Subcutaneous abdominal adipose tissue (tissue), 5 donors: ENCODE results near the gene ZER1.
"Not testable (repeated sequence)": the region's sequence is repeated elsewhere in the genome, so short reads cannot be mapped to it uniquely, and the experiment has no call there.

Source experiments
- H3K27ac ChIP-seq: one replicate; pipeline ENCODE4 v1.7.0; 2013; ENCODE audit warnings: low read depth, mild to moderate bottlenecking, inconsistent platforms, low read length, moderate library complexity
- H3K27me3 ChIP-seq, 5 donors: one replicate each; pipeline ENCODE4 v1.7.0; 2013; ENCODE audit warnings: low read length in 5 of 5, inconsistent platforms in 1 of 5; ENCODE audit not compliant: control insufficient read depth in 5 of 5, insufficient read depth in 4 of 5
- H3K36me3 ChIP-seq, 5 donors: one replicate each; pipeline ENCODE4 v1.7.0; 2013; ENCODE audit warnings: low read length in 5 of 5; ENCODE audit not compliant: control insufficient read depth in 5 of 5, insufficient read depth in 5 of 5
- H3K4me1 ChIP-seq, 5 donors: one replicate each; pipeline ENCODE4 v1.7.0; 2013; ENCODE audit warnings: low read length in 5 of 5, mild to moderate bottlenecking in 3 of 5, moderate library complexity in 1 of 5; ENCODE audit not compliant: control insufficient read depth in 5 of 5, insufficient read depth in 5 of 5
- H3K4me3 ChIP-seq, 5 donors: one replicate each; pipeline ENCODE4 v1.7.0; 2013; ENCODE audit warnings: low read length in 5 of 5, low read depth in 1 of 5
- H3K9ac ChIP-seq, 5 donors: one replicate each; pipeline ENCODE4 v1.7.0; 2013; ENCODE audit warnings: low read length in 5 of 5, mild to moderate bottlenecking in 4 of 5, moderate library complexity in 3 of 5
- H3K9me3 ChIP-seq, 5 donors: one replicate each; pipeline ENCODE4 v1.7.0; 2013; ENCODE audit warnings: low read length in 5 of 5; ENCODE audit not compliant: control insufficient read depth in 5 of 5
- donor health status: healthy.
- donor health status: healthy.
- donor health status: healthy.
- donor health status: healthy.
- donor health status: healthy.

ZER1 gene

DNA sequence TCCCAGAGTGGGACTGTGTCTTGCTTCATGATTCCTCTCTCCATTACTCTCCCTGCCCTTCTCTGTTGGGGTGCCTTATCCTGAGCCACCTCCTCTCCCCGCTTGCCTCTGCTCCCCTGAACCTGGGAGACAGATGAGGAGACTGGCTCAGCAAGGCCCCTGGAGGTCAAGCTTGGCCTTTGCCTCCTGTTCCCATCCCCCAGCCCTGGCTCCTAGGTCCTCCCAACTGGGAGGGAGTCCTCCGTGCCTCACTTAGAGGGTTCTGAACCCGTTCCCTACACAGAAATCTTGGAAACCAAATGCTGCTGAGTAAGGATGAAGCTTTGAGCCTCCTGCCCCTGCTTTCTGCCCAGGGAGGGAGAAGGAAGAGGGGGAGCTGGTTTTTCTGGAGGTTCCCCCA, 36.8 kb upstream of the ZER1 start:
- H3K4me1 ChIP-seq: no peaks in the 10 kb centered on the region
- H3K36me3 ChIP-seq: peaks cover 3 to 58% (median 47%) of the 10 kb centered on the region in 5 donors
- no peaks in the 10 kb centered on the region for H3K27me3 ChIP-seq
- no peak overlapping the region for H3K27ac ChIP-seq
- no peaks in the 10 kb centered on the region for H3K9me3 ChIP-seq
- H3K4me3 ChIP-seq: no peak overlapping the region
- H3K9ac ChIP-seq: no peak overlapping the region

DNA sequence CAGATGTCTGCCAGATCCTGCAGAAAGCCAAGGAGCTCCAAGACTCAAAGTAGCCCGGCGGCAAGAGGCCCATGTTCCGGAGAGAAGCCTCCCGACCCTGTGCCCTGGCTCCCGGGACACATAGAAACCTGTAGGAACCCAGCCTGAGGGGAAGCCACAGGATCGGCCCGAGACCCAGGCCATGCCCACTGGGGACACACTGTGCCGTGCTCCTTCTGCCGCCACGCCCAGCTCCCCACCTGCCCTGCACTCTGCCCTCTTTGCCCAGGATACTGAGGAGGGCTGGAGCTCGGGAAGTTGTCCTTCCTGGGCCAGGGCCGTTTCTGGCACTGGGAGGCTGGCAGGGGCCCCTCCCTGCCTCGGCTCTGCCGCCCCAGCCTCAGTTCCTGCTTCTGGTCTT, 36.1 kb upstream of the ZER1 start:
- Histone ChIP-seq H3K4me1 (no peaks in the 10 kb centered on the region), H3K9ac (no peak overlapping the region), H3K9me3 (no peaks in the 10 kb centered on the region), H3K27me3 (no peaks in the 10 kb centered on the region), H3K36me3 (peaks cover 3 to 66% (median 55%) of the 10 kb centered on the region in 5 donors), H3K27ac (no peak overlapping the region), H3K4me3 (no peak overlapping the region)

DNA sequence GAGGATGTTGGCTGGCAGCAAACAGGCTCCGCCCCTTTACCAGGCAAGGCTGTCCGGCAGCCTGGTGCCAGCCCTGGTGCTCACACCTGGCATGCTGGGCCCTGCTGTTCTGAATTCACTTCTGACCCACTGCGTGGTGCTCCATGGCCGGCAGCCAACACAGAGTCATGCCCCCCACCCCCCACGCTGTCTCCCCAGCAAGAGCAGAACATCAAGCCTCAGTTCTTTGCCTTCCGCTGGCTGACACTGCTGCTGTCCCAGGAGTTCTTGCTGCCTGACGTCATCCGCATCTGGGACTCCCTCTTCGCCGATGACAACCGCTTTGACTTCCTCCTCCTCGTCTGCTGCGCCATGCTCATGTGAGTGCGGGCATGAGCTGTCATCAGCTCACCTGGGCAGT, 33.9 kb upstream of the ZER1 start:
- Histone ChIP-seq H3K9me3 (no peaks in the 10 kb centered on the region), H3K4me3 (no peak overlapping the region), H3K27ac (no peak overlapping the region), H3K36me3 (peaks cover 6 to 83% (median 68%) of the 10 kb centered on the region in 5 donors), H3K4me1 (no peaks in the 10 kb centered on the region), H3K27me3 (no peaks in the 10 kb centered on the region), H3K9ac (no peak overlapping the region)

DNA sequence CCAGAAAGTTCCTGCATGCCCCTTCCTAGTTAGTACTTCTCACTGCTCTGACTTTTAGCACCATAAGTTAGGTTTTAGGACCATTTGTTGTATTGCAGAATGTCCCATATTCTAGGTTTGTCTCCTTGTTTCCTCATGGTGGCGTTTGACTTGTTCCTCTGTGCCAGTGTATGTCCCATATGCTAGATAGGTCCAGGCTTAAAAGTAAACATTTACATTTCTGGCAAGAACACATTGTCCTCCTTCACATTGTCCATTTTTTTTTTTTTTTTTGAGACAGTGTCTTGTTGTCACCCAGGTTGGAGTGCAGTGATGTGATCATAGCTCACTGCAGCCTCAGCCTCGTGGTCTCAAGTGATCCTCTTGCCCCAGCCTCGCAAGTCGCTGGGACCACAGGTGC, 30.8 kb upstream of the ZER1 start:
- Histone ChIP-seq H3K9ac (no peak overlapping the region), H3K36me3 (peaks cover 8 to 91% (median 79%) of the 10 kb centered on the region in 5 donors)

DNA sequence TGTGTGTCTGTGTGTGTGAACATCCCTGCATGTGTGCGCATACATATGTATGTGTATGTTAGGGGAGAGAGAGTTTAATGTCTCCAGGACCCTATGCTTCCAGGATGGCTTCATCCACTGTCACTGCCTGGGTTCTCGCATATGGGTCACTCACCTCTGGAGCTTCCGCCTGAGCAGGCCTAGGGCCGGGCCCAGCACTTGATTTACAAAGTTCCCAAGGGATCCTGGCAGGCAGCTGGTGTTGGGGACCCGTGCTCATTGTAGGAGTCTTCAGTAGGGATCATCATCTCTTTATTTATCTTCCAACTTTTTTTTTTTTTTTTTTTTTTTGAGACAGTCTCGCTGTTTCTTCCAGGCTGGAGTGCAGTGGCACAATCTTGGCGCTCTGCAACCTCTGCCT, 28.3 kb upstream of the ZER1 start:
- H3K9ac ChIP-seq: no peak overlapping the region
- H3K4me1 ChIP-seq: no peaks in the 10 kb centered on the region
- H3K4me3 ChIP-seq: no peak overlapping the region
- H3K27ac ChIP-seq: no peak overlapping the region
- peaks cover 6 to 79% (median 66%) of the 10 kb centered on the region in 5 donors for H3K36me3 ChIP-seq
- no peaks in the 10 kb centered on the region for H3K27me3 ChIP-seq
- H3K9me3 ChIP-seq: no peaks in the 10 kb centered on the region

More for the DNA sequence above, 30.8 kb upstream of the ZER1 start:
- no peaks in the 10 kb centered on the region for H3K4me1 ChIP-seq
- no peaks in the 10 kb centered on the region for H3K9me3 ChIP-seq
- H3K27me3 ChIP-seq: no peaks in the 10 kb centered on the region
- H3K27ac ChIP-seq: no peak overlapping the region
- H3K4me3 ChIP-seq: no peak overlapping the region

DNA sequence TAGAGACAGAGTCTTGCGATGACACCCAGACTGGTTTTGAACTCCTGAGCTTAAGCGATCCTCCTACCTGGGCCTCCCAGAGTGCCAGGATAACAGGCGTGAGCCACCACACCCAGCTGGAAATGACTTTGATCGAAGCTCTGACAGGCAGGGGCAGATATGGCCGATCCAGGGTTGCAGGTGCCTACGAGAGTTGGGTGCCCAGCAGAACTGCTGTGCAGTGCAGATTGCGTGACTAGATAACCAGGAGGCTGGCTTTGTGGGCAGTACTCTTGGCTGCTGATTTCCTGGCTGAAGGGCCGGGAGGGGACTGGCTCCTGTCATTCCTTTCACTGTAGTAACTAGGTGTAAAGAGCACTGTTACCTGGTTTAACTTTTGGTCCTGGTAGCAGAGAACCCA, 27.2 kb upstream of the ZER1 start:
- Histone ChIP-seq H3K4me1 (no peaks in the 10 kb centered on the region), H3K27me3 (no peaks in the 10 kb centered on the region), H3K9me3 (no peaks in the 10 kb centered on the region), H3K9ac (no peak overlapping the region), H3K27ac (no peak overlapping the region), H3K4me3 (no peak overlapping the region), H3K36me3 (peaks cover 9 to 83% (median 72%) of the 10 kb centered on the region in 5 donors)

DNA sequence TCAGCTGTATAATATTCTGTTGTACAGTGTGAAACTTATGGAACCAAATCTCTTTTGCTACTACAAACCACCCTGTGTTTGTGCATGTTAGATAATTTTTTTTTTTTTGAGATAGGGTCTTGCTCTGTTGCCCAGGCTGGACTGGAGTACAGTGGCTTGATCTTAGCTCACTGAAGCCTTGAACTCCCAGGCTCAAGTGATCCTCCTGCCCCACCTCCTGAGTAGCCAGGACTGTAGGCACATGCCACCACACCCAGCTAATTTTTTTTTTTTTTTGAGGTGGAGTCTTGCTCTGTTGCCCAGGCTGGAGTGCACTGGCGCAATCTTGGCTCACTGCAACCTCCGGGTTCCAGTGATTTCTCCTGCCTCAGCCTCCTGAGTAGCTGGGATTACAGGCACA, 23.2 kb upstream of the ZER1 start:
- not testable (repeated sequence) for H3K9ac ChIP-seq, H3K27ac ChIP-seq, H3K9me3 ChIP-seq, H3K4me3 ChIP-seq, H3K27me3 ChIP-seq, H3K4me1 ChIP-seq
- H3K36me3 ChIP-seq: peaks cover 5 to 86% (median 75%) of the 10 kb centered on the region in 5 donors

DNA sequence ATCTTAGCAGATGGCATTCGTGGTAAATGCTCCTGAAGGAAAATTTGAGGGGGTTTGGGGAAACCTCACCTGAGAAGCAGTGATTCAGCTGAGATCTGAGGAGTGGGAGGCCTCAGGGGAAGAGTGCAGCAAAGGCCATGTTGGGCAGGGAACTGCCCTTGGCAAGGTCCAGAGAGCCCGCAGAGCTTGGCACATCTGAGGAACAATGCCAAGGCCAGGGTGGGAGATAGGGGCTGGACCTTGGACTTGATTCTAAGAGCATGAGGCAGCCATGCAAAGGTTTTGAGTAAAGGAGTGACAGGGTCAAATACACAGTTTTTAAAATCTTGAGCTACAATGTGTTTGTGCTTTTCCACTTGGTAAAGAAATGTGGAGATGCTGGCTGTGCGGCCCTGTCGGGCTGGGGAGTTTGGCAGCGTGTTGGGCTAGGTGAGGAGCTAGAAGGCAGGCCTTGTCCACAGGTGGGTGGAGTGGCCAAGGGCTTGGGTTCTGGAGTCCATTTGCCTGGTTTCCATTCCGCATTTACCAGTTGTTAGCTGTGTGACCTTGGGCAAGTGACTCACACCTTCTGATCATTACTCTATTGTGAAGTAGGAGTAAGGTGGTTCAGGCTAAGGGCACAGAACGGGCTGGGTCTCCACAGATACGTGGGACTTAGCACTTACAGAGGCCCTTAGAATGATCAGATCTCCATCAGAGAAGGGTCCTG, 21.4 kb upstream of the ZER1 start:
- no peak overlapping the region for H3K27ac ChIP-seq
- H3K27me3 ChIP-seq: no peaks in the 10 kb centered on the region
- H3K9me3 ChIP-seq: no peaks in the 10 kb centered on the region
- H3K4me3 ChIP-seq: no peak overlapping the region
- peaks cover 7 to 72% (median 62%) of the 10 kb centered on the region in 5 donors for H3K36me3 ChIP-seq
- no peak overlapping the region for H3K9ac ChIP-seq
- H3K4me1 ChIP-seq: peaks cover 3 to 7% (median 7%) of the 10 kb centered on the region in 5 donors

DNA sequence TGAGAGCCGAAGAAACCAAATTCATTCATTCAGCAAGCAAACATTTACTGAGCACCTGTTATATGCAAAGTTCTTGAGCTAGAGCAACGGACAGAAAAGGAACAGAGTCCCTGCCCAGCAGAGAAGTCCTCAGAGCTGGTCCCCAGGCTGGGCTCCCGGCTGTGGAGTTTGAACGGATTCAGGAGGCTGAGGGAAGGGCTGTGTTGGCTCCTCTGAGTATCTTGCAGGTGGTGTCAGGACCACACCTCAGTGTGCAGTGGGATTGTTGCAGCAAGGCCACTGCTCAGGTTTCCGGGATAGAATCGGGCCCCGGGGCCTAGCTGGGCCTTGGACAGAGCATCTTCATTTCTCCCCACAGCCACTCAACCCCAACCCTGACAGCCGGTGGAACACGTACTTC, 20.4 kb upstream of the ZER1 start:
- no peak overlapping the region for H3K9ac ChIP-seq
- no peaks in the 10 kb centered on the region for H3K27me3 ChIP-seq
- H3K4me1 ChIP-seq: peaks cover 5 to 13% (median 13%) of the 10 kb centered on the region in 5 donors
- H3K27ac ChIP-seq: no peak overlapping the region
- H3K9me3 ChIP-seq: no peaks in the 10 kb centered on the region
- H3K4me3 ChIP-seq: no peak overlapping the region
- H3K36me3 ChIP-seq: peaks cover 7 to 62% (median 55%) of the 10 kb centered on the region in 5 donors

DNA sequence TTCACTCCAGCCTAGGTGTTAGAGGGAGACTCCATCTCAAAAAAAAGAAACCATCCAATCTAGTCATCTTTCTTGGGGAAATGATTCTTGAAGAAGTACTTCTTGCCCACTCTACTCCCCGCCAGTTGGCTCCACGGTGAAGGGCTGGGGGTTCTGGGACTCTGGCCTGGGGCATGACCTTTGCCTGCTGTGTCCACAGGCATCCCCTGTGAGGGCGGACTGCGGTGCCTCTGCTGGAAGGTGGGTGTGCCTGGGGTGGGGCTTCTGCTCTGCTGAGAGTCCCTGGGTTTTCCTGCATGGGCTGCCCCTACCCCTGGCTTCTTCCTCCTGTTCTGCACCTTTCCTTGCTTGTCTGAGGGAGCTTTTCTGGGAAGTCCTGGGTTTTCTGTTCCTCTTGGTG, 18.8 kb upstream of the ZER1 start:
- no peaks in the 10 kb centered on the region for H3K9me3 ChIP-seq
- no peak overlapping the region for H3K4me3 ChIP-seq
- peaks cover 5 to 19% (median 17%) of the 10 kb centered on the region in 5 donors for H3K4me1 ChIP-seq
- H3K36me3 ChIP-seq: peaks cover 7 to 53% (median 46%) of the 10 kb centered on the region in 5 donors
- H3K27ac ChIP-seq: no peak overlapping the region
- H3K9ac ChIP-seq: no peak overlapping the region
- H3K27me3 ChIP-seq: no peaks in the 10 kb centered on the region
